WTC11 (cell line): ENCODE data around the gene ABCG4. TPM values are rescaled to one million over a fixed set of nuclear protein-coding genes. Genes with fewer than 3 reads are reported as not detected.

Experiments
- ATF1 ChIP-seq: sonication (generic); formaldehyde crosslinking; IDR thresholded peaks from 2 replicates; pipeline ENCODE4 v1.8.1; 2023; ENCODE audit warnings: mild to moderate bottlenecking, moderate library complexity, missing genetic modification reagents
- ATF3 ChIP-seq: sonication (generic); formaldehyde crosslinking; conservative IDR thresholded peaks from 2 replicates; pipeline ENCODE4 v1.8.1; 2022; ENCODE audit warnings: mild to moderate bottlenecking, missing genetic modification reagents
- CREB1 ChIP-seq: sonication (generic); formaldehyde crosslinking; IDR thresholded peaks from 2 replicates; pipeline ENCODE4 v1.8.0; 2023; ENCODE audit warnings: mild to moderate bottlenecking, missing genetic modification reagents
- CREM ChIP-seq: sonication (generic); formaldehyde crosslinking; IDR thresholded peaks from 2 replicates; pipeline ENCODE4 v1.8.1; 2022; ENCODE audit warnings: mild to moderate bottlenecking, missing genetic modification reagents, moderate library complexity
- E2F5 ChIP-seq: sonication (generic); formaldehyde crosslinking; IDR thresholded peaks from 2 replicates; pipeline ENCODE4 v1.8.1; 2022; ENCODE audit warnings: mild to moderate bottlenecking, moderate library complexity, missing genetic modification reagents
- ETV6 ChIP-seq: sonication (generic); formaldehyde crosslinking; IDR thresholded peaks from 2 replicates; pipeline ENCODE4 v1.8.1; 2022; ENCODE audit warnings: mild to moderate bottlenecking, missing genetic modification reagents
- GABPB1 ChIP-seq: sonication (generic); formaldehyde crosslinking; IDR thresholded peaks from 2 replicates; pipeline ENCODE4 v1.8.1; 2023; ENCODE audit warnings: mild to moderate bottlenecking, missing genetic modification reagents
- GTF2I ChIP-seq: fragments of 250-450 bp; sonication (Bioruptor Pico); conservative IDR thresholded peaks from 2 replicates; pipeline ENCODE4 v1.4.0; 2021; ENCODE audit warnings: mild to moderate bottlenecking
- HMGA2 ChIP-seq: fragments of 250-450 bp; sonication (Bioruptor Pico); IDR thresholded peaks from 2 replicates; pipeline ENCODE4 v1.4.0; 2021; ENCODE audit warnings: mild to moderate bottlenecking, moderate library complexity
- NR2C2 ChIP-seq: sonication (generic); formaldehyde crosslinking; IDR thresholded peaks from 2 replicates; pipeline ENCODE4 v1.8.0; 2022; ENCODE audit warnings: mild to moderate bottlenecking, missing genetic modification reagents
- NR3C1 ChIP-seq: sonication (generic); formaldehyde crosslinking; conservative IDR thresholded peaks from 2 replicates; pipeline ENCODE4 v1.8.1; 2023; ENCODE audit warnings: low read depth, mild to moderate bottlenecking, missing genetic modification reagents
- SP1 ChIP-seq: sonication (generic); formaldehyde crosslinking; conservative IDR thresholded peaks from 2 replicates; pipeline ENCODE4 v1.8.1; 2022; ENCODE audit warnings: missing genetic modification reagents
- TEAD4 ChIP-seq: sonication (generic); formaldehyde crosslinking; IDR thresholded peaks from 2 replicates; pipeline ENCODE4 v1.8.0; 2022; ENCODE audit warnings: mild to moderate bottlenecking, missing genetic modification reagents
- ZBTB43 ChIP-seq: sonication (generic); formaldehyde crosslinking; IDR thresholded peaks from 2 replicates; pipeline ENCODE4 v1.8.1; 2023; ENCODE audit warnings: mild to moderate bottlenecking, missing genetic modification reagents
- ZNF671 ChIP-seq: fragments of 250-450 bp; sonication (Bioruptor Pico); IDR thresholded peaks from 2 replicates; pipeline ENCODE4 v1.8.0; 2021; ENCODE audit warnings: mild to moderate bottlenecking
- total RNA-seq: library from RNA; stranded (reverse); gene quantifications from 3 replicates; pipeline ENCODE4 v1.2.3, GENCODE V29; 2021
- TF ChIP-seq, protein P1 (sequence below): sonication (generic); formaldehyde crosslinking; IDR thresholded peaks from 2 replicates; pipeline ENCODE4 v1.8.1; 2023; ENCODE audit warnings: mild to moderate bottlenecking, missing genetic modification reagents, borderline replicate concordance
- TF ChIP-seq, protein P2 (sequence below): sonication (generic); formaldehyde crosslinking; IDR thresholded peaks from 2 replicates; pipeline ENCODE4 v1.8.1; 2023; ENCODE audit warnings: mild to moderate bottlenecking, moderate library complexity, missing genetic modification reagents
- TF ChIP-seq, protein P3 (sequence below): sonication (generic); formaldehyde crosslinking; IDR thresholded peaks from 2 replicates; pipeline ENCODE4 v1.8.1; 2023; ENCODE audit warnings: mild to moderate bottlenecking, missing genetic modification reagents
- TF ChIP-seq, protein P4 (sequence below): sonication (generic); formaldehyde crosslinking; IDR thresholded peaks from 2 replicates; pipeline ENCODE4 v1.8.0; 2022; ENCODE audit warnings: missing genetic modification reagents
- TF ChIP-seq, protein P5 (sequence below): sonication (generic); formaldehyde crosslinking; IDR thresholded peaks from 2 replicates; pipeline ENCODE4 v1.8.1; 2022; ENCODE audit warnings: low read depth, missing genetic modification reagents, borderline replicate concordance
- TF ChIP-seq, protein P6 (sequence below): sonication (generic); formaldehyde crosslinking; IDR thresholded peaks from 2 replicates; pipeline ENCODE4 v1.8.1; 2023; ENCODE audit warnings: mild to moderate bottlenecking, missing genetic modification reagents, moderate library complexity

ABCG4 gene
- total RNA-seq, 1 experiment from 2014 or later = 4.4 TPM

GRCh38 chr11:119168471-119169281 is 19.8 kb downstream of the ABCG4 start, which contains the start of gene NLRX1 (continued):
- TF ChIP-seq, protein P1, sequence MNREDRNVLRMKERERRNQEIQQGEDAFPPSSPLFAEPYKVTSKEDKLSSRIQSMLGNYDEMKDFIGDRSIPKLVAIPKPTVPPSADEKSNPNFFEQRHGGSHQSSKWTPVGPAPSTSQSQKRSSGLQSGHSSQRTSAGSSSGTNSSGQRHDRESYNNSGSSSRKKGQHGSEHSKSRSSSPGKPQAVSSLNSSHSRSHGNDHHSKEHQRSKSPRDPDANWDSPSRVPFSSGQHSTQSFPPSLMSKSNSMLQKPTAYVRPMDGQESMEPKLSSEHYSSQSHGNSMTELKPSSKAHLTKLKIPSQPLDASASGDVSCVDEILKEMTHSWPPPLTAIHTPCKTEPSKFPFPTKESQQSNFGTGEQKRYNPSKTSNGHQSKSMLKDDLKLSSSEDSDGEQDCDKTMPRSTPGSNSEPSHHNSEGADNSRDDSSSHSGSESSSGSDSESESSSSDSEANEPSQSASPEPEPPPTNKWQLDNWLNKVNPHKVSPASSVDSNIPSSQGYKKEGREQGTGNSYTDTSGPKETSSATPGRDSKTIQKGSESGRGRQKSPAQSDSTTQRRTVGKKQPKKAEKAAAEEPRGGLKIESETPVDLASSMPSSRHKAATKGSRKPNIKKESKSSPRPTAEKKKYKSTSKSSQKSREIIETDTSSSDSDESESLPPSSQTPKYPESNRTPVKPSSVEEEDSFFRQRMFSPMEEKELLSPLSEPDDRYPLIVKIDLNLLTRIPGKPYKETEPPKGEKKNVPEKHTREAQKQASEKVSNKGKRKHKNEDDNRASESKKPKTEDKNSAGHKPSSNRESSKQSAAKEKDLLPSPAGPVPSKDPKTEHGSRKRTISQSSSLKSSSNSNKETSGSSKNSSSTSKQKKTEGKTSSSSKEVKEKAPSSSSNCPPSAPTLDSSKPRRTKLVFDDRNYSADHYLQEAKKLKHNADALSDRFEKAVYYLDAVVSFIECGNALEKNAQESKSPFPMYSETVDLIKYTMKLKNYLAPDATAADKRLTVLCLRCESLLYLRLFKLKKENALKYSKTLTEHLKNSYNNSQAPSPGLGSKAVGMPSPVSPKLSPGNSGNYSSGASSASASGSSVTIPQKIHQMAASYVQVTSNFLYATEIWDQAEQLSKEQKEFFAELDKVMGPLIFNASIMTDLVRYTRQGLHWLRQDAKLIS (CRISPR knock-in tag) = peak; percentile 90; the same call in 1 of the 2 replicates
- TF ChIP-seq GTF2I (CRISPR knock-in tag) = peak; percentile 100
- TF ChIP-seq NR2C2 (CRISPR knock-in tag) = no peak
- TF ChIP-seq, protein P2, sequence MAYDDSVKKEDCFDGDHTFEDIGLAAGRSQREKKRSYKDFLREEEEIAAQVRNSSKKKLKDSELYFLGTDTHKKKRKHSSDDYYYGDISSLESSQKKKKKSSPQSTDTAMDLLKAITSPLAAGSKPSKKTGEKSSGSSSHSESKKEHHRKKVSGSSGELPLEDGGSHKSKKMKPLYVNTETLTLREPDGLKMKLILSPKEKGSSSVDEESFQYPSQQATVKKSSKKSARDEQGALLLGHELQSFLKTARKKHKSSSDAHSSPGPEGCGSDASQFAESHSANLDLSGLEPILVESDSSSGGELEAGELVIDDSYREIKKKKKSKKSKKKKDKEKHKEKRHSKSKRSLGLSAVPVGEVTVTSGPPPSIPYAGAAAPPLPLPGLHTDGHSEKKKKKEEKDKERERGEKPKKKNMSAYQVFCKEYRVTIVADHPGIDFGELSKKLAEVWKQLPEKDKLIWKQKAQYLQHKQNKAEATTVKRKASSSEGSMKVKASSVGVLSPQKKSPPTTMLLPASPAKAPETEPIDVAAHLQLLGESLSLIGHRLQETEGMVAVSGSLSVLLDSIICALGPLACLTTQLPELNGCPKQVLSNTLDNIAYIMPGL (CRISPR knock-in tag) = peak; percentile 99
- TF ChIP-seq, protein P3, sequence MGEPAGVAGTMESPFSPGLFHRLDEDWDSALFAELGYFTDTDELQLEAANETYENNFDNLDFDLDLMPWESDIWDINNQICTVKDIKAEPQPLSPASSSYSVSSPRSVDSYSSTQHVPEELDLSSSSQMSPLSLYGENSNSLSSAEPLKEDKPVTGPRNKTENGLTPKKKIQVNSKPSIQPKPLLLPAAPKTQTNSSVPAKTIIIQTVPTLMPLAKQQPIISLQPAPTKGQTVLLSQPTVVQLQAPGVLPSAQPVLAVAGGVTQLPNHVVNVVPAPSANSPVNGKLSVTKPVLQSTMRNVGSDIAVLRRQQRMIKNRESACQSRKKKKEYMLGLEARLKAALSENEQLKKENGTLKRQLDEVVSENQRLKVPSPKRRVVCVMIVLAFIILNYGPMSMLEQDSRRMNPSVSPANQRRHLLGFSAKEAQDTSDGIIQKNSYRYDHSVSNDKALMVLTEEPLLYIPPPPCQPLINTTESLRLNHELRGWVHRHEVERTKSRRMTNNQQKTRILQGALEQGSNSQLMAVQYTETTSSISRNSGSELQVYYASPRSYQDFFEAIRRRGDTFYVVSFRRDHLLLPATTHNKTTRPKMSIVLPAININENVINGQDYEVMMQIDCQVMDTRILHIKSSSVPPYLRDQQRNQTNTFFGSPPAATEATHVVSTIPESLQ (CRISPR knock-in tag) = no peak
- TF ChIP-seq ETV6 (CRISPR knock-in tag) = peak; percentile 43; the same call in 1 of the 2 replicates
- TF ChIP-seq CREM = peak; percentile 33
- peak; percentile 50; the same call in 1 of the 2 replicates for TF ChIP-seq E2F5
- no peak for TF ChIP-seq HMGA2
- TF ChIP-seq, protein P4, sequence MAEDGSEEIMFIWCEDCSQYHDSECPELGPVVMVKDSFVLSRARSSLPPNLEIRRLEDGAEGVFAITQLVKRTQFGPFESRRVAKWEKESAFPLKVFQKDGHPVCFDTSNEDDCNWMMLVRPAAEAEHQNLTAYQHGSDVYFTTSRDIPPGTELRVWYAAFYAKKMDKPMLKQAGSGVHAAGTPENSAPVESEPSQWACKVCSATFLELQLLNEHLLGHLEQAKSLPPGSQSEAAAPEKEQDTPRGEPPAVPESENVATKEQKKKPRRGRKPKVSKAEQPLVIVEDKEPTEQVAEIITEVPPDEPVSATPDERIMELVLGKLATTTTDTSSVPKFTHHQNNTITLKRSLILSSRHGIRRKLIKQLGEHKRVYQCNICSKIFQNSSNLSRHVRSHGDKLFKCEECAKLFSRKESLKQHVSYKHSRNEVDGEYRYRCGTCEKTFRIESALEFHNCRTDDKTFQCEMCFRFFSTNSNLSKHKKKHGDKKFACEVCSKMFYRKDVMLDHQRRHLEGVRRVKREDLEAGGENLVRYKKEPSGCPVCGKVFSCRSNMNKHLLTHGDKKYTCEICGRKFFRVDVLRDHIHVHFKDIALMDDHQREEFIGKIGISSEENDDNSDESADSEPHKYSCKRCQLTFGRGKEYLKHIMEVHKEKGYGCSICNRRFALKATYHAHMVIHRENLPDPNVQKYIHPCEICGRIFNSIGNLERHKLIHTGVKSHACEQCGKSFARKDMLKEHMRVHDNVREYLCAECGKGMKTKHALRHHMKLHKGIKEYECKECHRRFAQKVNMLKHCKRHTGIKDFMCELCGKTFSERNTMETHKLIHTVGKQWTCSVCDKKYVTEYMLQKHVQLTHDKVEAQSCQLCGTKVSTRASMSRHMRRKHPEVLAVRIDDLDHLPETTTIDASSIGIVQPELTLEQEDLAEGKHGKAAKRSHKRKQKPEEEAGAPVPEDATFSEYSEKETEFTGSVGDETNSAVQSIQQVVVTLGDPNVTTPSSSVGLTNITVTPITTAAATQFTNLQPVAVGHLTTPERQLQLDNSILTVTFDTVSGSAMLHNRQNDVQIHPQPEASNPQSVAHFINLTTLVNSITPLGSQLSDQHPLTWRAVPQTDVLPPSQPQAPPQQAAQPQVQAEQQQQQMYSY (CRISPR knock-in tag) = no peak
- peak; percentile 50; the same call in 1 of the 2 replicates for TF ChIP-seq ATF1
- TF ChIP-seq CREB1 (CRISPR knock-in tag) = 0 out of 2 replicates have a peak, but pooled peaks have one; percentile 43
- TF ChIP-seq GABPB1 (CRISPR knock-in tag) = 0 out of 2 replicates have a peak, but pooled peaks have one; percentile 12
- no peak for TF ChIP-seq ZNF671 (CRISPR knock-in tag)
- TF ChIP-seq SP1 = peak; percentile 62
- TF ChIP-seq, protein P5, sequence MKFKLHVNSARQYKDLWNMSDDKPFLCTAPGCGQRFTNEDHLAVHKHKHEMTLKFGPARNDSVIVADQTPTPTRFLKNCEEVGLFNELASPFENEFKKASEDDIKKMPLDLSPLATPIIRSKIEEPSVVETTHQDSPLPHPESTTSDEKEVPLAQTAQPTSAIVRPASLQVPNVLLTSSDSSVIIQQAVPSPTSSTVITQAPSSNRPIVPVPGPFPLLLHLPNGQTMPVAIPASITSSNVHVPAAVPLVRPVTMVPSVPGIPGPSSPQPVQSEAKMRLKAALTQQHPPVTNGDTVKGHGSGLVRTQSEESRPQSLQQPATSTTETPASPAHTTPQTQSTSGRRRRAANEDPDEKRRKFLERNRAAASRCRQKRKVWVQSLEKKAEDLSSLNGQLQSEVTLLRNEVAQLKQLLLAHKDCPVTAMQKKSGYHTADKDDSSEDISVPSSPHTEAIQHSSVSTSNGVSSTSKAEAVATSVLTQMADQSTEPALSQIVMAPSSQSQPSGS (CRISPR knock-in tag) = peak; percentile 30; the same call in 1 of the 2 replicates
- TF ChIP-seq ZBTB43 = 0 out of 2 replicates have a peak, but pooled peaks have one; percentile 32
- TF ChIP-seq ATF3 (CRISPR knock-in tag) = peak; percentile 66; the same call in 1 of the 2 replicates
- no peak for TF ChIP-seq TEAD4
- 0 out of 2 replicates have a peak, but pooled peaks have one; percentile 52 for TF ChIP-seq NR3C1 (CRISPR knock-in tag)
- TF ChIP-seq, protein P6, sequence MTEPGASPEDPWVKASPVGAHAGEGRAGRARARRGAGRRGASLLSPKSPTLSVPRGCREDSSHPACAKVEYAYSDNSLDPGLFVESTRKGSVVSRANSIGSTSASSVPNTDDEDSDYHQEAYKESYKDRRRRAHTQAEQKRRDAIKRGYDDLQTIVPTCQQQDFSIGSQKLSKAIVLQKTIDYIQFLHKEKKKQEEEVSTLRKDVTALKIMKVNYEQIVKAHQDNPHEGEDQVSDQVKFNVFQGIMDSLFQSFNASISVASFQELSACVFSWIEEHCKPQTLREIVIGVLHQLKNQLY (CRISPR knock-in tag) = no peak; the same call in 1 of the 2 replicates
